IPS-15b (cell line): ENCODE measurements around the gene IFNA7.
"Not testable (repeated sequence)": the region's sequence is repeated elsewhere in the genome, so short reads cannot be mapped to it uniquely, and the experiment has no call there.

ENCODE experiments used
- H3K27me3 ChIP-seq: one replicate; pipeline ENCODE4 v1.6.1; 2013; ENCODE audit warnings: low read length; ENCODE audit not compliant: control insufficient read depth, insufficient read depth
- H3K36me3 ChIP-seq: one replicate; pipeline ENCODE4 v1.6.1; 2013; ENCODE audit warnings: low read length; ENCODE audit not compliant: control insufficient read depth, insufficient read depth
- H3K4me1 ChIP-seq: one replicate; pipeline ENCODE4 v1.6.1; 2013; ENCODE audit warnings: mild to moderate bottlenecking, low read length; ENCODE audit not compliant: control insufficient read depth, insufficient read depth
- H3K4me3 ChIP-seq: one replicate; pipeline ENCODE4 v1.5.1; 2013; ENCODE audit warnings: low read depth, low read length
- H3K9ac ChIP-seq: one replicate; pipeline ENCODE4 v1.6.1; 2013; ENCODE audit warnings: low read depth, mild to moderate bottlenecking, low read length
- H3K9me3 ChIP-seq: one replicate; pipeline ENCODE4 v1.6.1; 2013; ENCODE audit warnings: mild to moderate bottlenecking, low read length; ENCODE audit not compliant: control insufficient read depth, insufficient read depth

Gene IFNA7

GRCh38 chr9:21213411-21214326 is 11.7 kb upstream of the IFNA7 start:
- not testable (repeated sequence) for H3K9me3 ChIP-seq, H3K9ac ChIP-seq, H3K4me1 ChIP-seq, H3K27me3 ChIP-seq, H3K4me3 ChIP-seq, H3K36me3 ChIP-seq

- H3K27me3 ChIP-seq, H3K9ac ChIP-seq, H3K4me3 ChIP-seq, H3K36me3 ChIP-seq, H3K4me1 ChIP-seq, H3K9me3 ChIP-seq: not testable (repeated sequence)
These were observed 10.2 kb upstream of the IFNA7 start for GRCh38 chr9:21212160-21212559.

GRCh38 chr9:21210782-21211181 is 8.8 kb upstream of the IFNA7 start:
- H3K36me3 ChIP-seq, H3K27me3 ChIP-seq, H3K9ac ChIP-seq: not testable (repeated sequence)

GRCh38 chr9:21210311-21210710 is 8.3 kb upstream of the IFNA7 start:
- Histone ChIP-seq H3K27me3 (no peaks in the 10 kb centered on the region), H3K4me1 (no peaks in the 10 kb centered on the region), H3K9me3 (no peaks in the 10 kb centered on the region), H3K36me3 (no peaks in the 10 kb centered on the region), H3K9ac (no peak overlapping the region), H3K4me3 (no peak overlapping the region)

More at GRCh38 chr9:21210782-21211181, 8.8 kb upstream of the IFNA7 start:
- H3K4me3 ChIP-seq, H3K4me1 ChIP-seq, H3K9me3 ChIP-seq: not testable (repeated sequence)

GRCh38 chr9:21207043-21207442 is 5.0 kb upstream of the IFNA7 start, which contains the start of gene IFNA10:
Gene IFNA10 (minus strand): TSS chr9:21207143. CDS start chr9:21207097, 46 bp downstream.
- H3K36me3 ChIP-seq, H3K4me1 ChIP-seq, H3K4me3 ChIP-seq, H3K27me3 ChIP-seq, H3K9me3 ChIP-seq, H3K9ac ChIP-seq: not testable (repeated sequence)

- Histone ChIP-seq H3K4me3 (no peak overlapping the region), H3K9ac (no peak overlapping the region), H3K27me3 (no peaks in the 10 kb centered on the region), H3K9me3 (no peaks in the 10 kb centered on the region), H3K36me3 (no peaks in the 10 kb centered on the region), H3K4me1 (no peaks in the 10 kb centered on the region)
These were observed 3.2 kb upstream of the IFNA7 start for GRCh38 chr9:21205204-21205603.

GRCh38 chr9:21194867-21195776 is 6.9 kb downstream of the IFNA7 start:
- H3K9me3 ChIP-seq, H3K4me1 ChIP-seq, H3K9ac ChIP-seq, H3K36me3 ChIP-seq, H3K4me3 ChIP-seq, H3K27me3 ChIP-seq: not testable (repeated sequence)

- H3K36me3 ChIP-seq, H3K4me3 ChIP-seq, H3K9me3 ChIP-seq, H3K4me1 ChIP-seq, H3K9ac ChIP-seq, H3K27me3 ChIP-seq: not testable (repeated sequence)
These were observed 14.5 kb downstream of the IFNA7 start, which contains the start of gene IFNA4 for GRCh38 chr9:21187487-21187886. Gene IFNA4 (minus strand): TSS chr9:21187587. CDS start chr9:21187531, 56 bp downstream.

GRCh38 chr9:21182810-21183736 is 18.9 kb downstream of the IFNA7 start:
- not testable (repeated sequence) for H3K27me3 ChIP-seq, H3K9me3 ChIP-seq, H3K4me1 ChIP-seq, H3K9ac ChIP-seq, H3K4me3 ChIP-seq, H3K36me3 ChIP-seq

- H3K9ac ChIP-seq: no peak overlapping the region
- H3K4me3 ChIP-seq: no peak overlapping the region
- H3K9me3 ChIP-seq: no peaks in the 10 kb centered on the region
- no peaks in the 10 kb centered on the region for H3K4me1 ChIP-seq
- no peaks in the 10 kb centered on the region for H3K36me3 ChIP-seq
- no peaks in the 10 kb centered on the region for H3K27me3 ChIP-seq
These were observed 27.3 kb downstream of the IFNA7 start for GRCh38 chr9:21174671-21175070.

- Histone ChIP-seq H3K9ac (no peak overlapping the region), H3K9me3 (no peaks in the 10 kb centered on the region), H3K4me1 (no peaks in the 10 kb centered on the region), H3K4me3 (no peak overlapping the region), H3K36me3 (no peaks in the 10 kb centered on the region), H3K27me3 (no peaks in the 10 kb centered on the region)
These were observed 29.8 kb downstream of the IFNA7 start for GRCh38 chr9:21172156-21172555.
